ENCODE data around the gene NR6A1.
A peak's percentile ranks its signal among the peaks of the same experiment; 100 is the strongest.

NR6A1 gene

GRCh38 chr9:124795881-124796431 lies 24.8 kb upstream of the NR6A1 start:
- peak; percentile 64 for DNase-seq

- no peak for DNase-seq
Measured at GRCh38 chr9:124794902-124795491, 23.9 kb upstream of the NR6A1 start.

GRCh38 chr9:124793015-124793541 lies 22.0 kb upstream of the NR6A1 start:
- DNase-seq = no peak

GRCh38 chr9:124792257-124793014 lies 21.3 kb upstream of the NR6A1 start:
- no peak for DNase-seq

- DNase-seq = no peak
Measured at GRCh38 chr9:124790801-124791505, 19.8 kb upstream of the NR6A1 start.

- DNase-seq = no peak
Measured at GRCh38 chr9:124790301-124790700, 19.2 kb upstream of the NR6A1 start.

- DNase-seq = no peak
Measured at GRCh38 chr9:124789531-124789930, 18.4 kb upstream of the NR6A1 start.

GRCh38 chr9:124788542-124789217 lies 17.6 kb upstream of the NR6A1 start:
- DNase-seq = no peak

GRCh38 chr9:124786881-124787573 lies 15.9 kb upstream of the NR6A1 start:
- no peak for DNase-seq

GRCh38 chr9:124784509-124784908 lies 13.4 kb upstream of the NR6A1 start:
- DNase-seq = peak; percentile 80

GRCh38 chr9:124783830-124784229 lies 12.7 kb upstream of the NR6A1 start:
- DNase-seq = no peak

GRCh38 chr9:124782661-124783574 lies 11.8 kb upstream of the NR6A1 start:
- DNase-seq = no peak

- no peak for DNase-seq
Measured at GRCh38 chr9:124781967-124782660, 11.0 kb upstream of the NR6A1 start.

GRCh38 chr9:124780757-124781151 lies 9.6 kb upstream of the NR6A1 start:
- no peak for DNase-seq

GRCh38 chr9:124780060-124780756 lies 9.1 kb upstream of the NR6A1 start:
- DNase-seq = no peak

- peak; percentile 96 for DNase-seq
Measured at GRCh38 chr9:124779368-124780059, 8.4 kb upstream of the NR6A1 start.

- DNase-seq = no peak
Measured at GRCh38 chr9:124778575-124779367, 7.7 kb upstream of the NR6A1 start.

- no peak for DNase-seq
Measured at GRCh38 chr9:124776954-124777648, 6.0 kb upstream of the NR6A1 start, which contains the start of gene OLFML2A. OLFML2A (plus strand) TSS chr9:124777133; CDS start chr9:124777271, 138 bp downstream.

Data from fibroblast of skin of right biceps (primary cell).